Measurements from ENCODE around the gene HLCS. TPM values are rescaled to one million over a fixed set of nuclear protein-coding genes. Genes with fewer than 3 reads are reported as not detected.

Gene HLCS
- polyA plus RNA-seq, 1 experiment, result 22.3 TPM

GRCh38 chr21:36852293-36852692 lies 114.2 kb downstream of the HLCS start:
- ChIA-PET CTCF (no interaction called here), POLR2A (no interaction called here)
- Histone ChIP-seq H3K27me3 (ENCODE audit: control insufficient read depth, insufficient read depth, low read length) (no peaks in the 10 kb centered on the region), H3K9me3 (ENCODE audit: control insufficient read depth, insufficient read depth, low read length) (no peaks in the 10 kb centered on the region), H3K4me3 (ENCODE audit: low read depth, low read length) (no peak overlapping the region), H3K27ac (ENCODE audit: low read depth, low read length) (no peak overlapping the region)
- TF ChIP-seq CTCF (IDR thresholded peaks at IDR 0.05; ENCODE audit: low read depth, low read length), result no peak
- DNase-seq (ENCODE audit: low read depth, low spot score), result no peak

- ChIA-PET POLR2A (no interaction called here), CTCF (no interaction called here)
- Histone ChIP-seq H3K27me3 (ENCODE audit: control insufficient read depth, insufficient read depth, low read length) (no peaks in the 10 kb centered on the region), H3K4me3 (ENCODE audit: low read depth, low read length) (no peak overlapping the region), H3K27ac (ENCODE audit: low read depth, low read length) (no peak overlapping the region), H3K9me3 (ENCODE audit: control insufficient read depth, insufficient read depth, low read length) (no peaks in the 10 kb centered on the region)
- no peak for TF ChIP-seq CTCF (IDR thresholded peaks at IDR 0.05; ENCODE audit: low read depth, low read length)
- no peak for DNase-seq (ENCODE audit: low read depth, low spot score)
These were observed 115.3 kb downstream of the HLCS start for GRCh38 chr21:36851121-36851520.

GRCh38 chr21:36850372-36850771 lies 116.1 kb downstream of the HLCS start:
- no peaks in the 10 kb centered on the region for H3K9me3 ChIP-seq (ENCODE audit: control insufficient read depth, insufficient read depth, low read length)
- no peak overlapping the region for H3K27ac ChIP-seq (ENCODE audit: low read depth, low read length)
- no peaks in the 10 kb centered on the region for H3K27me3 ChIP-seq (ENCODE audit: control insufficient read depth, insufficient read depth, low read length)
- ChIA-PET POLR2A (no interaction called here), CTCF (no interaction called here)
- TF ChIP-seq CTCF (IDR thresholded peaks at IDR 0.05; ENCODE audit: low read depth, low read length), result no peak
- no peak for DNase-seq (ENCODE audit: low read depth, low spot score)
- H3K4me3 ChIP-seq (ENCODE audit: low read depth, low read length), result no peak overlapping the region

GRCh38 chr21:36849461-36850105 lies 116.9 kb downstream of the HLCS start:
- no peak overlapping the region for H3K4me3 ChIP-seq (ENCODE audit: low read depth, low read length)
- CTCF ChIA-PET, result no interaction called here
- no peaks in the 10 kb centered on the region for H3K27me3 ChIP-seq (ENCODE audit: control insufficient read depth, insufficient read depth, low read length)
- POLR2A ChIA-PET, result no interaction called here
- DNase-seq (ENCODE audit: low read depth, low spot score), result no peak
- H3K27ac ChIP-seq (ENCODE audit: low read depth, low read length), result peak overlapping the region; percentile 11
- no peaks in the 10 kb centered on the region for H3K9me3 ChIP-seq (ENCODE audit: control insufficient read depth, insufficient read depth, low read length)
- no peak for TF ChIP-seq CTCF (IDR thresholded peaks at IDR 0.05; ENCODE audit: low read depth, low read length)

- DNase-seq (ENCODE audit: low read depth, low spot score), result no peak
- no peak overlapping the region for H3K27ac ChIP-seq (ENCODE audit: low read depth, low read length)
- H3K4me3 ChIP-seq (ENCODE audit: low read depth, low read length), result no peak overlapping the region
- ChIA-PET CTCF (interaction anchor here (0.7 to 1.3 kb wide), 2 partner anchors 68 to 76 kb away, joined by 4 read pairs; no protein-coding TSS in a partner anchor), POLR2A (interaction anchor here (0.7 kb wide), 2 partner anchors 67 to 1358 kb away, joined by 3 to 4 read pairs; no protein-coding TSS in a partner anchor)
- no peaks in the 10 kb centered on the region for H3K9me3 ChIP-seq (ENCODE audit: control insufficient read depth, insufficient read depth, low read length)
- H3K27me3 ChIP-seq (ENCODE audit: control insufficient read depth, insufficient read depth, low read length), result no peaks in the 10 kb centered on the region
- no peak for TF ChIP-seq CTCF (IDR thresholded peaks at IDR 0.05; ENCODE audit: low read depth, low read length)
These were observed 117.7 kb downstream of the HLCS start for GRCh38 chr21:36848730-36849274.
